Body of pancreas (tissue), 4 donors: ENCODE data around the gene MAML3. TPM values are rescaled to one million over a fixed set of nuclear protein-coding genes. Genes with fewer than 3 reads are reported as not detected.

Experiments used
- ATAC-seq: fragments of 150-250 bp; one replicate; pipeline ENCODE4 v1.9.1; 2016
- DNase-seq, 4 donors: peaks; one replicate each; pipeline ENCODE4 v3.0.0-alpha.2; 2019
- H3K27ac ChIP-seq, 4 donors: fragments of 200-600 bp; sonication (generic); 1 replicate in 3 of 4; 2 replicates in 1 of 4; pipeline versions ENCODE4 v1.5.1 to v1.6.1; 2016 to 2019; ENCODE audit warnings: mild to moderate bottlenecking in 1 of 4, mixed read lengths in 1 of 4, moderate library complexity in 1 of 4
- H3K27me3 ChIP-seq, 2 donors: fragments of 200-600 bp; sonication (generic); one replicate each; pipeline ENCODE4 v1.6.0; 2016; ENCODE audit warnings: mild to moderate bottlenecking in 1 of 2
- H3K36me3 ChIP-seq, 2 donors: fragments of 200-600 bp; sonication (generic); replicated peaks in 1 of 2; 2 replicates each; pipeline ENCODE4 v1.5.1; 2016; ENCODE audit warnings: low read depth in 2 of 2; ENCODE audit not compliant: insufficient read depth in 1 of 2
- H3K4me1 ChIP-seq: fragments of 200-600 bp; sonication (generic); one replicate; pipeline ENCODE4 v1.6.0; 2016
- H3K4me3 ChIP-seq, 2 donors: fragments of 200-600 bp; sonication (generic); 1 replicate in 1 of 2; 2 replicates in 1 of 2; pipeline ENCODE4 v1.5.1; 2016 to 2019
- H3K9me3 ChIP-seq, 3 donors: fragments of 200-600 bp; sonication (generic); 1 replicate in 2 of 3; 2 replicates in 1 of 3; pipeline ENCODE4 v1.5.1; 2016
- CTCF ChIP-seq, 7 experiments: fragments of 450-650 bp in 4 of 7; fragments of 200-600 bp in 3 of 7; sonication (generic) in 3 of 7; IDR thresholded peaks; one replicate each; pipeline ENCODE4 v1.5.1; 2016 to 2019; ENCODE audit warnings: antibody characterized with exemption in 7 of 7
- POLR2A ChIP-seq, 3 donors: fragments of 450-650 bp; IDR thresholded peaks; one replicate each; pipeline ENCODE4 v1.6.1; 2016; ENCODE audit warnings: antibody characterized with exemption in 3 of 3, mild to moderate bottlenecking in 2 of 3
- WGBS, 2 donors: methylation state at CpG; one replicate each; pipeline ENCODE4 v1.1.5; 2017; 5-methylcytosine and 5-hydroxymethylcytosine counted together
- intact Hi-C: fragments of 100-400 bp; cut with DNase I; formaldehyde crosslinking; loops from one replicate; pipeline ENCODE4 v1.15.1; 2023
- total RNA-seq, 2 donors: library from RNA; depleted of rRNA; stranded (reverse); fragments of >200 nt; gene quantifications; one replicate each; pipeline ENCODE4 v1.1.0, GENCODE V29; 2016

MAML3 gene
- total RNA-seq, 2 donors from 2014 or later = 11.2 to 11.4 TPM

GRCh38 chr4:140123666-140124377 is 30.2 kb downstream of the MAML3 start:
- no peak overlapping the region for H3K4me3 ChIP-seq
- WGBS, 2 donors = 81 to 83% methylated on average over 8 of the region's 8 CpGs
- H3K36me3 ChIP-seq = no peaks in the 10 kb centered on the region
- ATAC-seq = no peak
- no peak overlapping the region for H3K27ac ChIP-seq
- no peak for TF ChIP-seq POLR2A (IDR thresholded peaks at IDR 0.05)
- TF ChIP-seq CTCF (IDR thresholded peaks at IDR 0.05) = no peak
- H3K4me1 ChIP-seq = peaks cover 9% of the 10 kb centered on the region
- no peaks in the 10 kb centered on the region for H3K27me3 ChIP-seq
- intact Hi-C loops = no loop called here
- DNase-seq = no peak
- no peaks in the 10 kb centered on the region for H3K9me3 ChIP-seq

GRCh38 chr4:140122891-140123290 is 31.1 kb downstream of the MAML3 start:
- ATAC-seq = no peak

GRCh38 chr4:140121646-140122045 is 32.3 kb downstream of the MAML3 start:
- TF ChIP-seq POLR2A (IDR thresholded peaks at IDR 0.05) (no peak), CTCF (IDR thresholded peaks at IDR 0.05) (no peak)
- intact Hi-C loops = no loop called here
- 87 to 90% methylated on average over 3 of the region's 3 CpGs for WGBS, 2 donors
- DNase-seq (no peak), ATAC-seq (no peak)
- Histone ChIP-seq H3K27me3 (no peaks in the 10 kb centered on the region), H3K4me3 (no peak overlapping the region), H3K36me3 (no peaks in the 10 kb centered on the region), H3K27ac (no peak overlapping the region), H3K9me3 (no peaks in the 10 kb centered on the region), H3K4me1 (peaks cover 9% of the 10 kb centered on the region)

More at GRCh38 chr4:140122891-140123290, 31.1 kb downstream of the MAML3 start:
- intact Hi-C loops = no loop called here
- no peak for TF ChIP-seq POLR2A (IDR thresholded peaks at IDR 0.05)
- no peak for TF ChIP-seq CTCF (IDR thresholded peaks at IDR 0.05)
- H3K4me1 ChIP-seq = peaks cover 9% of the 10 kb centered on the region
- H3K27me3 ChIP-seq = no peaks in the 10 kb centered on the region
- no peaks in the 10 kb centered on the region for H3K36me3 ChIP-seq
- no peaks in the 10 kb centered on the region for H3K9me3 ChIP-seq
- WGBS, 2 donors = 27 to 32% methylated on average over 1 of the region's 1 CpG
- no peak for DNase-seq
- H3K27ac ChIP-seq = no peak overlapping the region
- no peak overlapping the region for H3K4me3 ChIP-seq

GRCh38 chr4:140118931-140119640 is 34.9 kb downstream of the MAML3 start:
- no peak overlapping the region for H3K4me3 ChIP-seq
- no peak for ATAC-seq
- H3K27ac ChIP-seq = no peak overlapping the region
- WGBS, 2 donors = 93 to 95% methylated on average over 4 of the region's 4 CpGs
- intact Hi-C loops = no loop called here
- H3K9me3 ChIP-seq = no peaks in the 10 kb centered on the region
- no peak for TF ChIP-seq POLR2A (IDR thresholded peaks at IDR 0.05)
- no peak for TF ChIP-seq CTCF (IDR thresholded peaks at IDR 0.05)
- DNase-seq = no peak
- H3K27me3 ChIP-seq = no peaks in the 10 kb centered on the region
- peaks cover 9% of the 10 kb centered on the region for H3K4me1 ChIP-seq
- no peaks in the 10 kb centered on the region for H3K36me3 ChIP-seq
